OCI-LY1 (cell line): ENCODE data around the gene SMC3.

Experiments
- CTCF ChIP-seq: fragments of 200-600 bp; sonication (generic), shearing (Covaris generic); IDR thresholded peaks from 2 replicates; pipeline ENCODE4 v1.5.1; 2017; ENCODE audit warnings: mild to moderate bottlenecking, antibody characterized with exemption, low read length, moderate library complexity, mixed read lengths
- EZH2 ChIP-seq: fragments of 200-600 bp; sonication (generic), shearing (Covaris generic); IDR thresholded peaks from 2 replicates; pipeline ENCODE4 v1.8.0; 2017; ENCODE audit warnings: borderline replicate concordance, mixed run types, mild to moderate bottlenecking, antibody characterized with exemption, low read length, moderate library complexity, mixed read lengths

GRCh38 chr10:110525349-110526260 is 41.9 kb upstream of the SMC3 start:
- TF ChIP-seq CTCF (no peak), EZH2 (no peak)
